A549 (cell line): ENCODE data around the gene PRSS57.

Experiments used
- CTCF ChIP-seq: fragments of >200 bp; sonication (Bioruptor Twin); formaldehyde crosslinking; IDR thresholded peaks from 3 replicates; pipeline ENCODE4 v1.5.1; 2016
- E2F6 ChIP-seq: IDR thresholded peaks from 2 replicates; pipeline ENCODE4 v1.6.1; 2012; ENCODE audit warnings: low read depth, borderline replicate concordance
- EHF ChIP-seq: fragments of 250-450 bp; sonication (Bioruptor Pico); IDR thresholded peaks from 2 replicates; pipeline ENCODE4 v1.5.0; 2020; ENCODE audit warnings: mild to moderate bottlenecking
- EHMT2 ChIP-seq: fragments of 200-600 bp; sonication (generic); IDR thresholded peaks from 2 replicates; pipeline ENCODE4 v1.6.1; 2016; ENCODE audit warnings: antibody characterized with exemption, low read depth, mild to moderate bottlenecking, moderate library complexity
- EP300 ChIP-seq, 2 experiments: fragments of >200 bp; sonication (Bioruptor Twin); formaldehyde crosslinking; IDR thresholded peaks; 2 replicates in 1 of 2; 3 replicates in 1 of 2; pipeline ENCODE4 v1.6.1; 2016 to 2017
- MAFK ChIP-seq: fragments of 450-650 bp; IDR thresholded peaks from 2 replicates; pipeline ENCODE4 v1.6.1; 2014; ENCODE audit not compliant: partially characterized antibody
- MYC ChIP-seq: IDR thresholded peaks from 2 replicates; pipeline ENCODE4 v1.6.1; 2012; ENCODE audit warnings: mild to moderate bottlenecking, inconsistent platforms, low read length, improper control_type of control experiment, borderline replicate concordance
- PHF8 ChIP-seq: fragments of 200-600 bp; sonication (generic); IDR thresholded peaks from 2 replicates; pipeline ENCODE4 v1.6.1; 2016; ENCODE audit warnings: low read depth, mild to moderate bottlenecking, antibody characterized with exemption, moderate library complexity, borderline replicate concordance
- POLR2AphosphoS2 ChIP-seq: conservative IDR thresholded peaks from 2 replicates; pipeline ENCODE4 v1.6.1; 2012; ENCODE audit warnings: low read length, improper control_type of control experiment, inconsistent platforms
- RFX5 ChIP-seq: fragments of 450-650 bp; IDR thresholded peaks from 2 replicates; pipeline ENCODE4 v1.7.1; 2014; ENCODE audit warnings: antibody characterized with exemption, mild to moderate bottlenecking, moderate library complexity

- TF ChIP-seq EP300 (IDR thresholded peaks at IDR 0.05): no peak
- TF ChIP-seq PHF8: no peak
- TF ChIP-seq POLR2AphosphoS2: no peak
- no peak for TF ChIP-seq EHMT2
- TF ChIP-seq CTCF: no peak
- TF ChIP-seq MAFK: no peak
- no peak for TF ChIP-seq MYC
- TF ChIP-seq E2F6: no peak
- TF ChIP-seq EHF: no peak
- no peak for TF ChIP-seq RFX5
These were observed 31.6 kb downstream of the PRSS57 start for GRCh38 chr19:663682-664117.
